Measurements from ENCODE around the gene GPR31.

GRCh38 chr6:167134448-167135328 lies 23.1 kb downstream of the GPR31 start:
- TF ChIP-seq, protein P1, sequence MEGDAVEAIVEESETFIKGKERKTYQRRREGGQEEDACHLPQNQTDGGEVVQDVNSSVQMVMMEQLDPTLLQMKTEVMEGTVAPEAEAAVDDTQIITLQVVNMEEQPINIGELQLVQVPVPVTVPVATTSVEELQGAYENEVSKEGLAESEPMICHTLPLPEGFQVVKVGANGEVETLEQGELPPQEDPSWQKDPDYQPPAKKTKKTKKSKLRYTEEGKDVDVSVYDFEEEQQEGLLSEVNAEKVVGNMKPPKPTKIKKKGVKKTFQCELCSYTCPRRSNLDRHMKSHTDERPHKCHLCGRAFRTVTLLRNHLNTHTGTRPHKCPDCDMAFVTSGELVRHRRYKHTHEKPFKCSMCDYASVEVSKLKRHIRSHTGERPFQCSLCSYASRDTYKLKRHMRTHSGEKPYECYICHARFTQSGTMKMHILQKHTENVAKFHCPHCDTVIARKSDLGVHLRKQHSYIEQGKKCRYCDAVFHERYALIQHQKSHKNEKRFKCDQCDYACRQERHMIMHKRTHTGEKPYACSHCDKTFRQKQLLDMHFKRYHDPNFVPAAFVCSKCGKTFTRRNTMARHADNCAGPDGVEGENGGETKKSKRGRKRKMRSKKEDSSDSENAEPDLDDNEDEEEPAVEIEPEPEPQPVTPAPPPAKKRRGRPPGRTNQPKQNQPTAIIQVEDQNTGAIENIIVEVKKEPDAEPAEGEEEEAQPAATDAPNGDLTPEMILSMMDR (IDR thresholded peaks at IDR 0.05), result no peak
- no peak for TF ChIP-seq EZH2 (IDR thresholded peaks at IDR 0.05; ENCODE audit: borderline replicate concordance, insufficient read depth, low read depth, low read length, poor library complexity, severe bottlenecking)
